Activated CD4-positive, alpha-beta T cell treated with anti-CD3 and anti-CD28 coated beads for 36 hours (primary cell): ENCODE data around the gene KRTAP5-11. TPM values are rescaled to one million over a fixed set of nuclear protein-coding genes. Genes with fewer than 3 reads are reported as not detected.
"Not testable (repeated sequence)": the region's sequence is repeated elsewhere in the genome, so short reads cannot be mapped to it uniquely, and the experiment has no call there.

Experiments used
- ATAC-seq: fragments of 200-7000 bp; cut with Tn5 transposase; one replicate; pipeline ENCODE4 v1.10.0; 2021; ENCODE audit warnings: mild to moderate bottlenecking, moderate library complexity
- CTCF ChIA-PET: fragments of 350-600 bp; sonication (Branson Sonifier 250); formaldehyde crosslinking; loops from one replicate; lab custom pipeline; 2021; ENCODE audit warnings: antibody characterized with exemption; lab: Charles Lee
- POLR2A ChIA-PET: fragments of 350-600 bp; sonication (Branson Sonifier 250); formaldehyde crosslinking; loops from one replicate; lab custom pipeline; 2021; ENCODE audit warnings: antibody characterized with exemption, inconsistent platforms; lab: Charles Lee
- DNase-seq: peaks from one replicate; pipeline ENCODE4 v3.0.0-alpha.2; 2020
- H3K27ac Mint-ChIP-seq: one replicate; pipeline ENCODE4 v1.8.0; 2021; ENCODE audit warnings: mixed read lengths
- H3K27me3 Mint-ChIP-seq: one replicate; pipeline ENCODE4 v1.8.0; 2021; ENCODE audit warnings: mixed read lengths
- H3K36me3 Mint-ChIP-seq: one replicate; pipeline ENCODE4 v1.8.0; 2021; ENCODE audit warnings: low read depth, mixed read lengths
- H3K4me1 Mint-ChIP-seq: one replicate; pipeline ENCODE4 v1.8.0; 2021; ENCODE audit warnings: mixed read lengths
- H3K4me3 Mint-ChIP-seq: one replicate; pipeline ENCODE4 v1.8.0; 2021; ENCODE audit warnings: mild to moderate bottlenecking, moderate library complexity, mixed read lengths
- H3K9me3 Mint-ChIP-seq: one replicate; pipeline ENCODE4 v1.8.0; 2021; ENCODE audit warnings: low read depth, mixed read lengths
- intact Hi-C, 2 experiments: fragments of 100-400 bp; cut with DNase I in 1 of 2; cut with micrococcal nuclease in 1 of 2; formaldehyde crosslinking; loops; one replicate each; pipeline versions ENCODE4 v1.14.2 to v1.15.1; 2022 to 2024; cut with DNase I, micrococcal nuclease
- total RNA-seq, 2 experiments: library from RNA; stranded (reverse); gene quantifications; one replicate each; pipeline ENCODE4 v1.2.3, GENCODE V29; 2021

KRTAP5-11 gene
- total RNA-seq, 2 experiments from 2014 or later = not detected

DNA sequence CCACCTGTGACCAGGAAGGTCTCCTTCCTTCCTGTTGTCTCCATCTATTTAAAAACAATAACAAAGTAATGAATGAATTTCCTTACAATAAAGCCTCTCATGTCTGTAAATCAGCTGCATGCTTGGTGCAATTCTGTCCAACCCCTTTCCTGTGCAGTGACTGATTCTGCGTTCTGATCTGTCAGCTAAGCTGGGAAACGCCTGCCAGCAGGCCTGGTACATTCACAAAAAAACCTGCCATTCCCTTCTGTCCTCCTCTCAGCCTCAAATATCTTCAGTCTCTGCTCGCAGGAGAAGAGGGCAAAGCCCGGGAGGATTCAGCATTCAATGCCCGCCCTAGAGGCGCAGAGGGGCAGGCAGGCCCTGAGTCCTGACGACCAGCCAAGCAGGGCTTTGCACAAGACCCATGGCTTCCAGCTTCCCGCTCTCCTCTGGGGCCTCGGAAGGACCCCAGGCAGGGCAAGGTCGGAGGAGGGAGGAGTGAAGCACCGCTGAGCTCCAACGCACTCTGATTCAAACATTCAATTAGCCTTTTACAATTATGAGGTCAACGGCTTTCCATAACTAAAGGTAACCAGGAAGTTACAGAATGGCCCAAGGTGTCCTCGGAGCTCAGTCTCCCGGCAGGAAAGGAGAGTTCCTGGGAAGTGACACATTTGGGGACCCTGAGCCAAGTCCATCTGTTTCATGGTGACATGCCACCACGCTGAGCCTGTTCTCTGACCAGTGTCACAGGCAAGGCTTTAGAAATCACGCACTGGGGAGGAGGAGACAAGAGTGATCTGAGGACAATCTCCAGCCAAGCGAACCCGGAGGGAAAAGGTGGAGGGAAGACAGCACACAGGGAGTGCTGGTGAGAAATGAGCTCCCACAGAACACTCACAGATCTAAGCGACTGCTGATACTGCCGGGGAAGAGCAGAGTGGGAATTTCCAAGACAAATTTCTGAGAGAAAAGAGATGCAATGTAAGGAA lies 15.8 kb downstream of the KRTAP5-11 start:
- H3K27ac Mint-ChIP-seq, intact Hi-C loops, H3K4me3 Mint-ChIP-seq, ATAC-seq, CTCF ChIA-PET, H3K9me3 Mint-ChIP-seq, H3K36me3 Mint-ChIP-seq, H3K4me1 Mint-ChIP-seq, POLR2A ChIA-PET, DNase-seq: not testable (repeated sequence)
- H3K27me3 Mint-ChIP-seq = peaks cover 35% of the 10 kb centered on the region

DNA sequence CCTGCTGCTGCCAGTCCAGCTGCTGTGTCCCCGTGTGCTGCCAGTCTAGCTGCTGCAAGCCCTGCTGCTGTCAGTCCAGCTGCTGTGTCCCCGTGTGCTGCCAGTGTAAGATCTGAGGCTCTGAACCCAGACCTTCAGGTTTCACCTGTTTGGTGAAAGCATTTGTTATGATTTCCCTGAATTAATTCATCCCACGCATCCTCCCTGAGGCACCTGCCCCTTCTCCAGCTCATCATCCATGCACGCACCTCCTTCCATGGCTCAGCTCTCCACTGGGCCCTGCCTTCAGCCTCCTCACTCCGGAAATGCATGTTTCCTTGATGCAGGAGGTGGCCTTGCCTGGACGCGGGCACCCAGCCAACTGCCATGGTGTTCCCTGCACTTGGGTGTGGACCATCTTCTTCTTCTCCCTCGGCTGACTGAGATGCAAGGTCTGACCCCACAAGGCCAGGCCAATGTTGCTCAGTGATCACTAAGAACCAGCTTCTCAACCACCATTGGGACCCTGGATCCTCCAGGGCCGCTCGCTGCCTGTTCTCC lies 16.5 kb downstream of the KRTAP5-11 start:
- no peak overlapping the region for H3K27ac Mint-ChIP-seq
- intact Hi-C loops = no loop called here
- DNase-seq = no peak
- H3K4me3 Mint-ChIP-seq = no peak overlapping the region
- ChIA-PET CTCF (no interaction called here), POLR2A (no interaction called here)
- no peak for ATAC-seq
- H3K9me3 Mint-ChIP-seq = no peaks in the 10 kb centered on the region
- no peaks in the 10 kb centered on the region for H3K36me3 Mint-ChIP-seq
- H3K4me1 Mint-ChIP-seq = no peaks in the 10 kb centered on the region
- peaks cover 39% of the 10 kb centered on the region for H3K27me3 Mint-ChIP-seq

DNA sequence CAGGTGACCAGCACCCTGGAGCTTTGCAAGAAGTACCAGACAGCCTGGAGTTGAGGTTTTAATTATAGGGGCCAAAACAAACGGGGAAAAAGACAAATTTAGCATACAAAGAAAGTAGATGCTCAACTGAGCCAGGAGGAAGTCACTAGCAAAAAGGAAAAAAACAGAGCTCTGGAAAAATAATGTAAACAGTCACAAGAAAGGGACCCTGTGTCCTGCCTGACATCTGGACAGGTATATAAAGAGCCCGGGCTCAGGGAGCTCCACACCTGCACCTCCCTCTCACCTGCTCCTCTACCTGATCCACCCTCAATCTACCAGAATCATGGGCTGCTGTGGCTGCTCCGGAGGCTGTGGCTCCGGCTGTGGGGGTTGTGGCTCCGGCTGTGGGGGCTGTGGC lies 17.4 kb downstream of the KRTAP5-11 start, which contains the start of gene KRTAP5-10:
Gene KRTAP5-10 (plus strand): TSS at position 301 of the 400 bp plus-strand sequence. CDS start 25 bp downstream, at position 326.
- Mint-ChIP-seq H3K4me1 (no peaks in the 10 kb centered on the region), H3K4me3 (no peak within 1 kb of the TSS), H3K27me3 (peaks cover 37% of the 10 kb centered on the region), H3K9me3 (no peaks in the 10 kb centered on the region), H3K27ac (no peak within 1 kb of the TSS), H3K36me3 (no peaks in the 10 kb centered on the region)
- intact Hi-C loops = no loop called here
- no peak for ATAC-seq
- POLR2A ChIA-PET = no interaction called here
- CTCF ChIA-PET = no interaction called here
- no peak for DNase-seq

DNA sequence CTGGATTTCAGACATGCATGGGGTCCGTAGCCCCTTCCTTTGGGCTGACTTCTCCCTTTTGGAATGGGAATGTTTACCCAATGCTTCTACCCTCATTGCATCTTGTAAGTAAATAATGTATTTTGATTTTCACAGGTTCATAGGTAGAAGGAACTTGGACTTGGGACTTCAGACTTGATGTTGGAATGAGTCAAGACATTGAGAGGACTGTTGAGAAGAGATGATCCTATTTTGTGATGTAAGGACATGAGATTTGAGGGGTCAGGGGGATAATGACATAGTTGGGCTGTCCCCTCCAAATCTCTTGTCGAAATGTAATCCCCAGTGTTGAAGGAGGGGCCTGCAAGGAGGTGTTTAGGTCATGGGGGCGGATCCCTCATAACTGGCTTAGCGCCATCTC lies 18.2 kb downstream of the KRTAP5-11 start:
- no peak overlapping the region for H3K4me3 Mint-ChIP-seq
- DNase-seq (no peak), ATAC-seq (no peak)
- ChIA-PET CTCF (no interaction called here), POLR2A (no interaction called here)
- H3K27ac Mint-ChIP-seq = no peak overlapping the region
- intact Hi-C loops = no loop called here
- H3K36me3 Mint-ChIP-seq = no peaks in the 10 kb centered on the region
- H3K27me3 Mint-ChIP-seq = peaks cover 37% of the 10 kb centered on the region
- no peaks in the 10 kb centered on the region for H3K4me1 Mint-ChIP-seq
- no peaks in the 10 kb centered on the region for H3K9me3 Mint-ChIP-seq

DNA sequence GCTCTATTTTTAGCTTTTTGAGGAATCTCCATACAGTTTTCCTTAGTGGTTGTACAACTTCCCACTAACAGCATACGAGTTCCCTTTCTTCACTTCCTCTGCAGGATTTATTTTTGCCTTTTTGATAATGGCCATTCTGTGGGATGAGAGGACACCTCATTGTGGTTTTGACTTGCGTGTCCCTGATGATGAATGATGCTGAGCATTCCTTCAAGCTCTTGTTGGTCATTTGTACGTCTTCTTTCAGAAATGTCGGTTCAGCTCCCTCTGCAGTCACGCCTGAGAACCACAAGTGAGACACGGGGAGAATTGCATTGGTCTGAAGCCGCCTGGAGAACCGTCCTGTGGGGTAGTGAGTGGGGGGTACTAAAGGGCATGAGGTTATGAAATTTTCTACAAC lies 19.3 kb downstream of the KRTAP5-11 start:
- Mint-ChIP-seq H3K36me3 (no peaks in the 10 kb centered on the region), H3K27ac (no peak overlapping the region), H3K4me3 (no peak overlapping the region), H3K4me1 (no peaks in the 10 kb centered on the region), H3K27me3 (peaks cover 39% of the 10 kb centered on the region), H3K9me3 (no peaks in the 10 kb centered on the region)
- POLR2A ChIA-PET = no interaction called here
- peak; percentile 44 for DNase-seq
- no peak for ATAC-seq
- CTCF ChIA-PET = interaction anchor here (0.6 to 0.7 kb wide), 2 partner anchors 17 to 170 kb away, joined by 3 read pairs; no protein-coding TSS in a partner anchor
- intact Hi-C loops = no loop called here

DNA sequence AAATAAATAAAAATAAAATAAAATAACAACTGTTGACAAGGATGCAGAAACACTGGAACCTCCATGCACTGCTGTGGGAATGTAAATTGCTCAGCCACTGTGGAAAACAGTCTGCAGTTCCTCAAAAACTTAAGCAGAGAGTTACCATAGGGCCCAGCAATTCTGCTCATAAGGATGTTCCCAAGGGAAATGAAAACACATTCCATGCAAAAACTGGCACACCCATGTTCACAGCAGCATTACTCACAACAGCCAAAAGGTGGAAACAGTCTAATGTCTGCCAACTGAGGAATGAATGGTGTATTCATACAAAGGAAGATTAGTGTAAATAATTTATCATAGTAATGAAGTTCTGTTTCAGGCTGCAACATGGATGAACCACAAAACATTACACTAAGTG lies 20.6 kb downstream of the KRTAP5-11 start:
- Mint-ChIP-seq H3K9me3 (no peaks in the 10 kb centered on the region), H3K27me3 (peaks cover 39% of the 10 kb centered on the region), H3K4me3 (no peak overlapping the region), H3K36me3 (no peaks in the 10 kb centered on the region), H3K4me1 (no peaks in the 10 kb centered on the region), H3K27ac (no peak overlapping the region)
- ATAC-seq = no peak
- POLR2A ChIA-PET = no interaction called here
- no peak for DNase-seq
- CTCF ChIA-PET = interaction anchor here (0.6 kb wide), 1 partner anchor 114 kb away, joined by 3 read pairs; the partner anchor contains the start of gene DHCR7
- intact Hi-C loops = no loop called here

DNA sequence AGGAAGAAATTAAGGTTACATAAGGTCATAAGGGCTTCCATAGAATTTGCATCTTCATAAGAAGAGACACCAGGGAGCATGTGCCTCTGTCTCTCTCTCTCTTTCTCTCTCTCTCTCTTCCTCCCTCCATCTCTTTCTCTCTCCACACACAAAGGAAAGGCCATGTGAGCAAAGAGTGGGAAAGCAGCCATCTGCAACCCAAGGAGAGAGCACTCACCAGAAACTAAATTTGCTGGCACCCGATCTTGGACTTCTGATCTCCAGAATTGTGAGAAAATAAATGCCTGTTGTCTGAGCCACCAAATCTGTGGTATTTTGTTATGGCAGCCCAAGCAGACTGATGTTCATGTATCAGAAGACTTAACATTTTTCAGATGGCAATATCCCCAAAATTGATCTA lies 23.7 kb downstream of the KRTAP5-11 start:
- ATAC-seq (no peak), DNase-seq (no peak)
- intact Hi-C loops = no loop called here
- Mint-ChIP-seq H3K9me3 (no peaks in the 10 kb centered on the region), H3K4me3 (no peak overlapping the region), H3K27ac (no peak overlapping the region), H3K4me1 (no peaks in the 10 kb centered on the region), H3K27me3 (peaks cover 29% of the 10 kb centered on the region), H3K36me3 (no peaks in the 10 kb centered on the region)
- POLR2A ChIA-PET = no interaction called here
- CTCF ChIA-PET = no interaction called here

DNA sequence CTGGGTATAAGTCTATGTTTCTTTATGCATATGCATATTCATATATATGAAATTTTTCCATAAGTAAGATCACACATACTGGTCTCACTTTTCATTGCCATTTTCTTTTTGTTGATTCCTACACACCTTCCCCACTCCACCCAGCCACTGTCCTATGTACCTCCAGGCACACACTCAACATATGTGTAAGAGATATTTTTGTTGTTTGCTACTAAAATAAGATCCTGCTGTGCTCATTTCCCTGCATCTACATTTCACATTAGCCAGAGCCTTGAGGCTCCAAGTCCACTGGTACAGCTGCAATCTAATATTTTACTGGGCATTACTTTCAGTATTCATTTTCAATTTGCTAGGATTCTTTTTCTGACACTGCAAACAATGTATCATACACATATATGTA lies 25.4 kb downstream of the KRTAP5-11 start:
- no peaks in the 10 kb centered on the region for H3K9me3 Mint-ChIP-seq
- H3K36me3 Mint-ChIP-seq = no peaks in the 10 kb centered on the region
- H3K27me3 Mint-ChIP-seq = peaks cover 21% of the 10 kb centered on the region
- DNase-seq (no peak), ATAC-seq (no peak)
- intact Hi-C loops = no loop called here
- H3K4me3 Mint-ChIP-seq = no peak overlapping the region
- no peak overlapping the region for H3K27ac Mint-ChIP-seq
- ChIA-PET CTCF (no interaction called here), POLR2A (no interaction called here)
- H3K4me1 Mint-ChIP-seq = no peaks in the 10 kb centered on the region

DNA sequence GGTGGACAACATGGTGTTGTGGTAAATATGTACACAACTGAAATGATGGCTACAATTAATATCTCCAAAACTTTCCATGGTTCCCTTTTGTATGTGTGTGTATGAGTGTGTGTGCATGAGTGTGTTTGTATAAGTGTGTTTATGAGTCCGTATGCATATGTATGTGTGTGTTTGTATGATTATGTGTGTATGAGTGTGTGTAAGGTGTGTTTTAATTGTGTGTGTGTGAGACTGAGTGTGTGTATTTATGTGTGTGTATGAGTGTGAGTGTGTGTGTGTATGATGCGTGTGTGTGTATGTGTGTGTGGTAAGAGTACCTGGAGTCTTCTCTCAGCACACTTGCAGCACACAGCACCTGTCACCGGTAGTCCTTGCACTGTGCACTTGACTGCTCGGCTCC lies 26.7 kb downstream of the KRTAP5-11 start:
- Mint-ChIP-seq H3K4me3 (no peak overlapping the region), H3K9me3 (no peaks in the 10 kb centered on the region), H3K36me3 (no peaks in the 10 kb centered on the region), H3K27ac (no peak overlapping the region), H3K4me1 (peaks cover 2% of the 10 kb centered on the region), H3K27me3 (peaks cover 17% of the 10 kb centered on the region)
- no peak for ATAC-seq
- intact Hi-C loops = no loop called here
- CTCF ChIA-PET = no interaction called here
- POLR2A ChIA-PET = no interaction called here
- DNase-seq = no peak

DNA sequence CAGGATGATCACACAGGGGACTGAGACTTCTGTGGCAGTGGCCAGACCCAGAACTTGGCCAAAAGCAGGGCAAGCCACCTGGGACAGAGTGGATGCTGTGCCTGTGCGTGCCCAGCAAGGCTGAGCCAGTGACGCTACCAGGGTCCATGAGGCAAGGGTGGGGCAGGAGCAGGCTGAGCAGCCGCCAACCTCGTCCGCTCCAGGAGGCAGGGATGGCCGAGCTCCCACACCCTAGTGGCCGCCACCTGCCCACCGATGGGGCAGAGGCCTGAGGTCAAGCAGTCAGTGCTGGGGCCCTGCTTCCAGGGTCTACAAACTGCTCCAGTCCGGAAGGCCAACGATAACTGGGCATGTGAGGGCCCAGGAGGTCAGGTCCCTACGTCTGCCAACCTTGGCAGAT lies 27.2 kb downstream of the KRTAP5-11 start:
- Mint-ChIP-seq H3K27ac (no peak overlapping the region), H3K4me1 (peaks cover 2% of the 10 kb centered on the region), H3K36me3 (no peaks in the 10 kb centered on the region), H3K9me3 (no peaks in the 10 kb centered on the region), H3K4me3 (no peak overlapping the region), H3K27me3 (peaks cover 15% of the 10 kb centered on the region)
- POLR2A ChIA-PET = no interaction called here
- CTCF ChIA-PET = no interaction called here
- no peak for DNase-seq
- no peak for ATAC-seq
- intact Hi-C loops = no loop called here

DNA sequence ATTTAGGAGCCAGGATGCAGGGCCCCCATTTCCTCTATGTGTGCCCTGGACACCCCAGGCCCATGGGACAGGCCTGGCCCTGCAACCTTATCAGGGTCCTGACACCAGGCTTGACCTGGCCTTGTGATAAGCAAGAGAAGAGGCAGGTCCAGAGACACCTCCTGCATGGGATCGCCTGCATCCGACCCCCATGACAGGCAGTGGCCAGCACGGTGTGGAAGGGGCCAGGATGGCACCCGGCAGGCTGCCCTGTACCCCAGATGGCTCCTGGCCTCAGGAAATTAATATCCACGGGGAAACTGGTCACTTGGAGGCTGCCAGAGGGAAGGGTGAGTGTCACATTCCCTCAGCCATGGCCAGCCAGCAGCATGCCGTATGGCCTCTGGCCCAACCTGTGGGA lies 27.7 kb downstream of the KRTAP5-11 start:
- Mint-ChIP-seq H3K9me3 (no peaks in the 10 kb centered on the region), H3K27ac (no peak overlapping the region), H3K36me3 (no peaks in the 10 kb centered on the region), H3K4me1 (peaks cover 2% of the 10 kb centered on the region), H3K4me3 (no peak overlapping the region), H3K27me3 (peaks cover 17% of the 10 kb centered on the region)
- intact Hi-C loops = no loop called here
- POLR2A ChIA-PET = no interaction called here
- no peak for ATAC-seq
- CTCF ChIA-PET = no interaction called here
- DNase-seq = no peak

DNA sequence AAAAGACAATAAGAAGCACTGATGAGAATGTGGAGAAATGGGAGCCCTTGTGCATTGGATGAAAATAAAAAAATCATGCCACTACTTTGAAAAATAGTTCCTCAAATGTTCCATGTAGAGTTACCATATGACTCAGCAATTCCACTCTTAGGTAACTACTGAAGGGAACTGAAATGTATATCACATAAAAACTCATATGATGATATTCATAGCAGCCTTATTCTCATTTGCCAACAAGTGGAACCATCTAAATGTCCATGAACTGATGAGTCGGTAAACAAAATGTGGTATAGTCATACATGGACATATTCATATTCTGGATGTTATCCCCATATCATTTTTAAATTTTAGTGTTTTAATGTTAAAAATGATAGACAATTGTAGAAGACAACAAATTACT lies 31.0 kb downstream of the KRTAP5-11 start:
- ATAC-seq = no peak
- Mint-ChIP-seq H3K27me3 (peaks cover 14% of the 10 kb centered on the region), H3K9me3 (no peaks in the 10 kb centered on the region), H3K36me3 (no peaks in the 10 kb centered on the region), H3K4me3 (no peak overlapping the region), H3K27ac (no peak overlapping the region), H3K4me1 (peaks cover 2% of the 10 kb centered on the region)
- intact Hi-C loops = no loop called here
- ChIA-PET CTCF (interaction anchor here (0.9 kb wide), 1 partner anchor 22 kb away, joined by 3 read pairs; no protein-coding TSS in a partner anchor), POLR2A (no interaction called here)
- DNase-seq = no peak
